KMS-11 (cell line): ENCODE results near the gene MRPL12.

Source experiments
- H2AFZ ChIP-seq: fragments of 200-600 bp; sonication (generic); 2 replicates; pipeline ENCODE4 v1.6.1; 2016; ENCODE audit warnings: antibody characterized with exemption, mixed run types, low read depth
- H3K27ac ChIP-seq: fragments of 200-600 bp; sonication (generic); 2 replicates; pipeline ENCODE4 v1.6.1; 2016; ENCODE audit warnings: mild to moderate bottlenecking, mixed run types
- H3K27me3 ChIP-seq: fragments of 200-600 bp; sonication (generic); 2 replicates; pipeline ENCODE4 v1.6.1; 2017; ENCODE audit warnings: mild to moderate bottlenecking, low read depth, mixed run types, moderate library complexity; ENCODE audit not compliant: insufficient read depth
- H3K36me3 ChIP-seq: fragments of 200-600 bp; sonication (generic); 2 replicates; pipeline ENCODE4 v1.6.1; 2017; ENCODE audit warnings: mild to moderate bottlenecking, mixed run types; ENCODE audit not compliant: insufficient read depth
- H3K4me1 ChIP-seq: fragments of 200-600 bp; sonication (generic); 2 replicates; pipeline ENCODE4 v1.6.1; 2016; ENCODE audit warnings: mild to moderate bottlenecking, low read depth, mixed run types; ENCODE audit not compliant: poor library complexity, severe bottlenecking
- H3K4me2 ChIP-seq: fragments of 200-600 bp; sonication (generic); 2 replicates; pipeline ENCODE4 v1.7.0; 2016; ENCODE audit warnings: mild to moderate bottlenecking, mixed run types
- H3K4me3 ChIP-seq: fragments of 200-600 bp; sonication (generic); IDR thresholded peaks from 2 replicates; pipeline ENCODE4 v1.6.1; 2017; ENCODE audit warnings: low read depth, low read length, mixed read lengths; ENCODE audit not compliant: insufficient read depth
- H3K79me2 ChIP-seq: fragments of 200-600 bp; sonication (generic); 2 replicates; pipeline ENCODE4 v1.6.1; 2016; ENCODE audit warnings: low read depth, mixed run types; ENCODE audit not compliant: insufficient read depth
- H3K9ac ChIP-seq: fragments of 200-600 bp; sonication (generic); 2 replicates; pipeline ENCODE4 v1.6.1; 2016; ENCODE audit warnings: mild to moderate bottlenecking, mixed run types
- H4K20me1 ChIP-seq: fragments of 200-600 bp; sonication (generic); 2 replicates; pipeline ENCODE4 v1.6.1; 2016; ENCODE audit warnings: mild to moderate bottlenecking, mixed run types; ENCODE audit not compliant: insufficient read depth
- TF ChIP-seq, protein P1 (sequence below): fragments of 200-600 bp; sonication (generic); conservative IDR thresholded peaks from 2 replicates; pipeline ENCODE4 v1.6.1; 2017; ENCODE audit warnings: low read depth, mild to moderate bottlenecking, antibody characterized with exemption, low read length, moderate library complexity, mixed read lengths

MRPL12 gene

DNA sequence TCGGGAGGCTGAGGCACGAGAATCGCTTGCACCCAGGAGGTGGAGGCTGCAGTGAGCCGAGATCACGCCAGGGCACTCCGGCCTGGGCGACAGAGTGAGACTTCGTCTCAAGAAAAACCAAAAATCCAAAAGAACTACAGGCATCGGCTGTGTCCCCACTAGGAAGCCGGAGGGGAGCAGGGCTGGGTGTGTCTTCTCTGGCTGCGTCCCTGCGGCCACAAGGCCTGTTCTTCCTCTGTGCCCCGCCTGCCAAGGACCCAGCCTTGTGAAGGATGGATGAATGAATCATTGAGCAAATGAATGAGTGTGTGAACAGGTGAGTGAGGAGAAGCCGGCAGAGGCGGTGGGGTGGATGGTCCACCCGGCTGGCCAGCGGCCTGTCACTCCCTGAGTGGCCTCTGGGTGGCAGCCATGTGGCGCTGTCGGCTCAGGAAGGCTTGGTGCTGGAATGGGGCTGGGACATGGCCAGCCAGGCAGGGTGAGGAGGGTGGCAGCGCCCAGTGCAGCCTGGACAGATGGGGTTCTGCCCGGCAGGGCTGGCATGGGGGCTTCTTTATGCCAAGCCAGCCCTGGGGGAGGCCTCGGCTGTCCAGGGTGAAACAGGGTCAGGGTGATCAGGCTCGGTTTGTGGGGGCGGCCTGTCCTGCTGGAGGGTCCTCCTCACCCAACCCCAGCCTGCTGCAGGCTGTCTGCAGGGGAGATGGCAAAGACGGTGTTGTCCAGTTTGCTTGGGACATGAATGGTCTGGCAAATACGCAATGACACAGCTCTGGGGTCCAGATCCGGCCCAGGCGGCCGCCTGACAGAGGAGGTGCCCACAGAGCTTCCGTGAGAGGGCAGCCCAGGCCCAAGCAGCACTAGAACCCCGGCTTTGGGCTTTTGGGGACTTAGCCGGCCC, 30.6 kb downstream of the MRPL12 start:
- peak overlapping the region; percentile 28; the same call in 1 of the 2 replicates for H2AFZ ChIP-seq
- no peaks in the 10 kb centered on the region for H3K36me3 ChIP-seq
- H3K4me2 ChIP-seq: no peak overlapping the region
- H3K27me3 ChIP-seq: peaks cover 32% of the 10 kb centered on the region; the same call in 1 of the 2 replicates
- no peaks in the 10 kb centered on the region for H4K20me1 ChIP-seq
- no peak overlapping the region for H3K4me3 ChIP-seq
- H3K4me1 ChIP-seq: peaks cover 35% of the 10 kb centered on the region
- H3K9ac ChIP-seq: no peak overlapping the region
- H3K79me2 ChIP-seq: no peaks in the 10 kb centered on the region
- no peak overlapping the region for H3K27ac ChIP-seq
- TF ChIP-seq, protein P1, sequence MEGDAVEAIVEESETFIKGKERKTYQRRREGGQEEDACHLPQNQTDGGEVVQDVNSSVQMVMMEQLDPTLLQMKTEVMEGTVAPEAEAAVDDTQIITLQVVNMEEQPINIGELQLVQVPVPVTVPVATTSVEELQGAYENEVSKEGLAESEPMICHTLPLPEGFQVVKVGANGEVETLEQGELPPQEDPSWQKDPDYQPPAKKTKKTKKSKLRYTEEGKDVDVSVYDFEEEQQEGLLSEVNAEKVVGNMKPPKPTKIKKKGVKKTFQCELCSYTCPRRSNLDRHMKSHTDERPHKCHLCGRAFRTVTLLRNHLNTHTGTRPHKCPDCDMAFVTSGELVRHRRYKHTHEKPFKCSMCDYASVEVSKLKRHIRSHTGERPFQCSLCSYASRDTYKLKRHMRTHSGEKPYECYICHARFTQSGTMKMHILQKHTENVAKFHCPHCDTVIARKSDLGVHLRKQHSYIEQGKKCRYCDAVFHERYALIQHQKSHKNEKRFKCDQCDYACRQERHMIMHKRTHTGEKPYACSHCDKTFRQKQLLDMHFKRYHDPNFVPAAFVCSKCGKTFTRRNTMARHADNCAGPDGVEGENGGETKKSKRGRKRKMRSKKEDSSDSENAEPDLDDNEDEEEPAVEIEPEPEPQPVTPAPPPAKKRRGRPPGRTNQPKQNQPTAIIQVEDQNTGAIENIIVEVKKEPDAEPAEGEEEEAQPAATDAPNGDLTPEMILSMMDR: peak; percentile 86

DNA sequence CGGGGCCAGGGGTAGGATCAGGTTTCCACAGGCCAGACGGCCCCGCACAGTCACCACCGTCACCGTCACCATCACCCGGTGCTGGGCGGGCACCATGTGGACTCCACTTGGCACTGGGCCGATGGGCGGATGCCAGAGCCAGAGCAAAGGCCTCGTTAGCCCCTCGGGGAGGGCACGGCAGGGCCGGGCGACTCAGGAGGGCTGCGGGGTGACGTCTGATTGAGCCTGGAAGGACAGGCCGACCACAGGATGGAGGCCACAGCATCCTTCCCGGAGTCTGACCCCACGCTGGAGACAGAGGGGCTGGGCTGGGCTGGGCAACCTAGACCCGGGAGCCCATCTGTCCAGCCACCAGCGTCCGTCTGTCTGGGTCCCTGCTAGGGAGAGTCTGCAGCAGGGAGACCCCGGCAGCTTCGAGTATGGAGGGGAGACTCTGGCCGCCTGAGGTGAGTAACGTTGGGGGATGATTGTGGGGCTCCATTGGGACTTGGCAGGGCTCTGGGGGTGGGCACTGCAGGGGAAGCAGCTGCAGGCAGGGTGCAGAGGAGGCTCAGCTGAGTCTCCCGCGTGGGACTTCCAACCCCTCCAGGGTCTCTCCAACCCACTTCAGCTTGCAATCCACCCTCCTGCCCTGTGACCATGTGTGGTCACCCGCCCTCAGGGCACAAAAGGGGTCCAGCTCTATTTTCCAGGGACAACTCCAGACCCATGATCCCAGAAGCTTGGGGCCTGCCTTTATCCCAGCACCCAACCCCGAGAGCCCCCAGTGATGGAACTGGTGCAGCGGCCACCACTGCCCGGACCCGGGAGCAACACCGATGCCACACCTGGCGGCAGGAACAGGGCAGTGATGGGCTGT, 31.5 kb downstream of the MRPL12 start:
- Histone ChIP-seq H3K27me3 (peaks cover 40% of the 10 kb centered on the region; the same call in 1 of the 2 replicates), H3K27ac (no peak overlapping the region), H4K20me1 (no peaks in the 10 kb centered on the region), H3K4me1 (peaks cover 35% of the 10 kb centered on the region), H3K4me2 (no peak overlapping the region), H3K79me2 (no peaks in the 10 kb centered on the region), H3K9ac (no peak overlapping the region), H3K4me3 (no peak overlapping the region), H3K36me3 (no peaks in the 10 kb centered on the region), H2AFZ (no peak overlapping the region)
- TF ChIP-seq, protein P1: no peak

DNA sequence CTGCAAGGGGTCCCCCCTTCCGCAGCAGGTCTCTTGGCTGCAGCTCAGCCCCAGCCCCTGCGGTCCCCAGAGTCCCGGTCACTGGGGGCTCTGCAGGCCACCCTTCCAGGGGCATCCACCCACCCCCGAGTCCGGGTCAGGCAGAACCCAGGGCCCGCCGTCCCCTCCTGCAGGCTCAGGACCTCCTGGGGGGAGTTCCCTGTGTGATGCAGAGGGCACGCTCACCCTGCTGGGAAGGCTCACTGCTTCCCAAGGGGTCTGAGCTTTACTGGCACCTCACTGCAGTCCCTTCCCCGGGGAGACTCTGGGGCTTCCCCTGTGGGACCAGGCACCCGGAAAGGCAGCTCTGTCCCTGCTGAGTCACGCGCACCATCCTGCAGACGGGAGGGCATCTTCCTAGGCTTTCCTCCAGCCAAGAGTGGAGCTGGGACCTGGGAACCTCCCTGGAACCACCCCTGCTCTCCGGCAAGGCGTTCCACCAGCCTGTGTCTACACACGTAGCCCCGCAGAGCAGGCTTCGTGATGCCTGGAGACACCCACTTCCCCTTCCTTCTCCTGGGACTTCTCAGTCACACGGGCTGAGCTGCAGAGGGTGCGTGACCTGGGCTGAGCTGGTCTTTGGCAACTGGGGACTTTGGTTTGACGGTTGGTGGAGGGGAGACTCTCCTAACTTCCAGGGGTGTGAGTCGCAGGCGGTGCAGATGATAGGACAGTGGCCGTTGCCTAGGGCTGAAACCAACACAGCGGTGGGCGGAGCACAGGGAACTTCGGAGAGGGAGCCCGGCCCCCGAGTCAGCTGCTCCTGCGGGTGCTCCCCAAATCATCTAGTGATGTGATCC, 32.3 kb downstream of the MRPL12 start:
- Histone ChIP-seq H3K27ac (no peak overlapping the region), H3K4me1 (peaks cover 28% of the 10 kb centered on the region), H3K4me3 (no peak overlapping the region), H2AFZ (no peak overlapping the region), H3K36me3 (no peaks in the 10 kb centered on the region), H3K9ac (no peak overlapping the region), H3K79me2 (no peaks in the 10 kb centered on the region), H3K4me2 (no peak overlapping the region), H4K20me1 (no peaks in the 10 kb centered on the region), H3K27me3 (peaks cover 40% of the 10 kb centered on the region; the same call in 1 of the 2 replicates)
- TF ChIP-seq, protein P1: no peak
